GM11168 (cell line): Measurements from ENCODE around the gene RGS7.
"Not testable (repeated sequence)": the region's sequence is repeated elsewhere in the genome, so short reads cannot be mapped to it uniquely, and the experiment has no call there.

Experiments used
- in situ Hi-C: fragments of 300-500 bp; cut with MboI; formaldehyde crosslinking; loops from one replicate; pipeline ENCODE4 v1.12.0; 2022; ENCODE audit warnings: low sequenced_read_pairs; ENCODE audit not compliant: unreplicated experiment

Gene RGS7

DNA sequence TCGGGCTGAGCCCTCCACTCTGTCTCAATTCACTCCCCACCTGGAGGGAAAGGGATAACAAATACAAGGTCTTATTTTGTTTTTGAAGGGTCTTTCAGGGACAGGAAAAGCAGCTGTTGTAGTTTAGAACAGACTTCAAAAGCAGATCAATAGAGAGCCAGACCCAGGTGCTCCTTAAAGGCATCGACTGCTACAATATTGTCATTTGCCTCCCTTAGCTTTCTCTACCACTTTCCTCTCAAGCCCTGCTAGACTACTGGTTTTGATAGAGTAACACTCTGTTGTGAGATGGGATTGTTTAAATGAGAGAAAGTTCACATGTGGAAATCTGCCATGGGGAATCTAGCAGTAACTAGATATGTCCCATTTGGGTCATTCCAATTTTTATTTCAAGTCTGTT, 24.0 kb downstream of the RGS7 start:
- in situ Hi-C loops: no loop called here

DNA sequence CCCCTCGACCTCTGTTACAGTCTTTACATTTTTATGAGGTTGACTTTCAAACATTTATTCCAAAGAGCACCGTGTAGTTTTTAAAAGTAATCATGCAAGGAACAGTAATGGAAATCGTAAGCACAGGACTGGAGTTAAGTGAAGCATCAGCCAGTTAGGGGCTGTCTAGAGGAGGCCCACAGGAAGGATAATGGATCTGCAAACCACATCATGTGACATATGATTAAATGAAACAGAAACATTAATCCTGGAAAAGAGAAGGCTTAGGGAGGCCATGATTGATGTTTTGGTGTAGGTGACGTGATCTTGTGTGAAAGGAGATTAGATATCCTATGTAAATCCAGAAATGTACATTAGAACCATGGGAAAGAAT, 25.0 kb downstream of the RGS7 start:
- in situ Hi-C loops: no loop called here

DNA sequence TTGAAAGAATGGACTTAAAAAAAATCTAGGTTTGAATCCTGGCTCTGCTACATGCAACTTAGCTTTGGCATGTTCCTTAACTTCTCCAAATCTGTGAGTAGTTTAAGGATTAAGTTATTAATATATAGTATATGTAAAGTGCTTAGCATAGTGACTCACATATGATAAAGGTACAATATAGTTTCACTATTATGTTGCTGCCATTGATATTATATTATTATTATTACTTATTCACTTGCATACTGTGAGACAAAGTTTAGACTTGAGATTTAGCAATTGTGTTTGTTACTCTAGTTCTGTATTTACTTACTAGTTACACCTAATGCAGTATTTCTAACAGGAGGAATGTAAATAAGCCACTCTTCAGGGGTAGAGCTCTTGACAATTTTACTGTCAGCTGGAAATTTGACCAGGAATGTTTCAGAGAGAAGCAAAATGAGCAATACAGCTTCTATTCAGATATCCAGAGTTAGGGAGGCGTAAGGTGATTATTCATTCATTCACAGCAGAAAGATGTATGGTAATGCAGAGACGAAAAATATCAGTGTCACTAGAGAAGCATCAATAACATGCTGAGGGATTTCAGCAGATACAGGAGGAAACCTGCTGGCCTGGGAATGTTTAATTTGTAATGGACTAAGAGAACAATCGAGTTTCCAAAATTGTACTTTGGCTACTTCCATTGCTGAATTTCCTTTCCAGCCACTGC, 25.5 kb downstream of the RGS7 start:
- in situ Hi-C loops: no loop called here

DNA sequence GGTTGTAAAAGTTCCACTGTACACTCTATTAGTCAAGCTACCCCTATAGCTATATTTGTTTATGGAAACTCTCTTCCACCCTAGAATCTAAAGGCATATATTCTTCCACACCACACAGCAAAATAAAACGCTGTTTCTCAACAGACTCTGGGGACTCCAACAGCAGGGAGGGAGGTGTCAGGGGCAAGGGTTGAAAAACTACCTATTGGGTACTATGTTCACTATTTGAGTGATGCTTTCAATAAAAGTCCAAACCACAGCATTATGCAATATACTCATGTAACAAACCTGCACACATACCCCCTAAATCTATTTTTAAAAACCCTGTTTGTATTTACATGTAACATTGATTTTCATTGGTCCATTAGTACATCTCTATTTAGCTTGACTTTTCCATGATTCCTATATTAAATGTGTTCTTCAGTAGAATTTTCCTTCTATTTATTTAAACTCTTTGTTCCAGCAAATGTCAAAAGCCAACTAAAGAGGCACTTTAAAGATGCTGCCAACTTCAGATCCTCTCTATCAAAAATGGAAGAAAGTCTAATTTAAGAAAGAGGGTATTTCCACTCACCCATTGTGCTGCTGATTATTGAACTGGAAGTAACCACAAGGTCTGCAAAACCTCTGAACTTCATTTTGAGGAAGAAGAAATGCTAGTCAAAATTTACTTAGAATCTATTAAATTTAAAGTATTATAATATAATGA, 26.2 kb downstream of the RGS7 start:
- in situ Hi-C loops: no loop called here

DNA sequence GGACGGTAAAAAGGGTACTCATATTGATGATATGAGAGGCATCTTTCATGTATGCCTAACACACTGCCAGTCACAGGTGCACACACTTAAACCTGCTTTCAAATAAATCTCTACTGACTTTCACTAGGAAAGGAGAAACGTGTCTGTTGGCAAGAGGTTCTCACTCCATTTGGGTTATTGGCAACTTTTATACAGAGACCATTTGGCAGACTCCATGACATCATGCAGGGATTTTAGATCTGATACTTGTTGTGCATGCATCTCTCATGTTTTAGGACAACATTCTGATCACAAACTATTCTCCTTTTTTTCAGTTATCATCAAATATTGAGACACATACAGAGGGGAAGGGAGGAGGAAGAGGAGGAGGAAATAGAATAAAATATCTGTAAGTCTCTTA, 31.5 kb downstream of the RGS7 start:
- in situ Hi-C loops: no loop called here

DNA sequence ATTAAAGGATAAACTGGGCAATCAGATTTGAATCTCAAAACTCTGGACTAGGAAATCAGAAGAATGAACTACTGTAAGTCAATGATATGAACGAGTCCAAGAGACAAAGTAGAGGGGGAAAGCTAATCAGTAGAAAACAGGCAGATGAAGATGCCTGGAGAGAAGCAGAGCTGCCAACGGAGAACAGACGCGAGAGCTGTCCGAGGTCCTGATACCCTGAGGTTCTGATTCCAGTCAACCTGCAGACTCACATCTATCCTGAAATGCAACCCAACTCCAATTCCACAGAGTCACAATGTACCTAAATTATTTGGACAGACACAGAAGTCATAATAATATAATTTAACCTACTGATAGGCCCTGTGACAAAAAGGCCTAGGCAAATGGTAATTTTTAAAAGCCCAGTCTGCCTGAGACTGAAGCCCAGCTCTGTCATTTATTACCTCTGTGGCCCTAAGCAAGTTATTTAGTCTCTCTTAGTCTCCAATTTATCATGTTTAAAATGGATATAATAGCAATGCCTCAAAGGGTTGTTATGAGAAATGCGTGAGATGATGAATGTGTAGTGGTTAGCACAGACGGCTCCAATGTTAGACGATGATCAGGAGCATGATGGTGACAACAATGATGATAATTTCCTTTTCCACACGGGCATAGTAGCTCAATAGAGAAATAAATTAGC, 33.4 kb downstream of the RGS7 start:
- in situ Hi-C loops: no loop called here

DNA sequence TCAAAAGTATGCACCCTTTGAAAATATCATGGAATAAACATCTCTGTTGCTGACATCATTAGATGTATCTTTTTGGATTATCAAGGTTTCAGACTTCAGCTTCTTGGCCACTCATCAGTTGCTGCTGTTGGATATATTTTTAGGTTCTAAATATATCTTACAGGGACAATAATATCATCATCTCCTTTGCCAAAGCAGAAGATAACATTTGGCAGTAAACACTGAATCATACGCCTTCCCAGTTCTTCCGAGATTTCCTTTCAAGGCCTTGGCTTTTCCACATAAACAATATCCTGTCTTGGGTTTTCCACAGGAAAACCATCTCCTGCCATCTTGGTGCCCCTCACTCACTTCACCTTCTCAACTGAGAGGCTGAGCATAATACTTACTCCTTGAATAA, 39.3 kb downstream of the RGS7 start:
- in situ Hi-C loops: no loop called here

DNA sequence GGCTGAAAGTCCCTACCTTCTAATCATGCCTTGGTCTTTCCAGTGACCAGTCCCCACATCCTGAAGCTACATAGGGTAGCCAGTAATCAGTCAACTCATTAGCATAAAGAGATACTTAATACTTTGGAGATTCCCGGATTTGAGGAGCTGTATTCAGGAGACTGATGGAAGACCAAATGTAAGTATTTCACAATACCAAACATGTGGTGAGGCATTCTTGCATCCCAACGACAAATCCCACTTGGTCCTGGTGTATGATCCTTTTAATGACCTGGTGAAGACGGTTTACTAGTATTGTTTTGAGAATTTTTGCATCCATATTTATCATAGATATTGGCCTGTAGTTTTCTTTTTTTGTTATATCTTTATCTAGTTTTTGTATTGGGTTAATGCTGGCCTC, 40.6 kb downstream of the RGS7 start:
- in situ Hi-C loops: no loop called here

DNA sequence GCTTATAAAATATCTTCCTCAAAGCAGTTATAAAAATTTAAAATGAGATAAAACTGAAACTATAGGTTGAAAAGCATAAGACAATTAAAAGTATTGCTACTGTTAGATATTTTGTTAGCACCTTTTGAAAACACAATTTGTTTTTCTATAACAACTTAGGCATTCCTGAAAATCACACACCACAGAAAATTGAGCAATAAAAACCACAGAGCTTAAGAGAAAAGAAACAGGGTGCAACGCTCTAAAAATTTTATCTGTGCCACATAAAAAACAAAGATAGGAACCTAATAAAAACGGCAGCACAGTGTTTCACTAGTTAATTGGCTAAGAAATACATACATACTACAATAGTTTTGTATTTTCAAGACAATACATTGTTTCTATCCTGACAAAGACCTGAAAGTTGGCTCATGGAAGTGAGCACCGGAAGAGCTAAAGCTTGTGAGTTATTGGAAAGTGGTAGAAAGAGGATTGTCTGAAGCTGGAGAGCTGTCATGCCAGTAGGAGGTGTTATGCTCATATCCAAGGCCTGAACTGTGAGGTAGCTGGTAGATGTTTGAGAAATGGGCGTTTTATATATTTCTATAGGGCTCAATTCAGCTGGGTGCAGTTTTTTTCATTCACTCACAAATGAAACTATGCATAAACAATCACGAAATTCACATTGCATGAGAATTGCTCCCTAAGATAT, 45.8 kb downstream of the RGS7 start:
- in situ Hi-C loops: no loop called here

DNA sequence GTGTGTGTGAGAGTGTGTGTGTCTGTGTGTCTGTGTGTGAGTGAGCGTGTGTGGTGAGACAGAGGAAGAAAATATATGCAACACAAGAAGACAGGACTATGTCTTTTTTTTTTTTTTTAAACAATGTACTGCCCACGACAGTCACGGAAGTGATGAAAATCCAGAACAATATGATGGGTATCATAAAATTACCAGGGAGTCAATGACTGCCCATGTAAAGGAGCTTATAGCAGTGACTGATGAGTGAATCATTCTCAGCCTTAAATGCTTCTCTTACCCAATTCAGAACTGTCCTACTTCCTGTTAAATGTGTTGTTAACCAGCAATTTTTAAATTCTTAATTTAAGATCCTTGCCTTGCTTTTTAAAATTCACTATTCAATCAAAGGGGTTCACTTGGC, 46.6 kb downstream of the RGS7 start:
- in situ Hi-C loops: no loop called here

DNA sequence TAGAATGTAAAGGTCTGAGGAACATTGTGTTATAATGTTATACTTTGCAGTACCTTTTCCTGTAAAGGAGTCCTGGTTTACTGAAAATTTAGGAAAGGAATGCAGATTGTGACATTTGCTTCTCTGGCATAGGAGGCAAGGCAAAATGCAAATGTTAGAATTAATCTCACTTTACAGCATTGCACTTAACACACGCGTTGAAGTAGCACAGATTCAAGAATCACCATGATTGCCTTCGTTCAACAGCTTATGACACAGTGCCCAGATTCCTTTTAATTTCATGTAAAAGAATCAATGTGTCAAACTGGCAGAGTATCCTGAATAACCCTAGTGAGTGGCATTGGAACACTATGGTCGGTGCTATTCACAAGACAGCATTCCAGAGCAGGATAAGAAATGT, 47.4 kb downstream of the RGS7 start:
- in situ Hi-C loops: no loop called here

DNA sequence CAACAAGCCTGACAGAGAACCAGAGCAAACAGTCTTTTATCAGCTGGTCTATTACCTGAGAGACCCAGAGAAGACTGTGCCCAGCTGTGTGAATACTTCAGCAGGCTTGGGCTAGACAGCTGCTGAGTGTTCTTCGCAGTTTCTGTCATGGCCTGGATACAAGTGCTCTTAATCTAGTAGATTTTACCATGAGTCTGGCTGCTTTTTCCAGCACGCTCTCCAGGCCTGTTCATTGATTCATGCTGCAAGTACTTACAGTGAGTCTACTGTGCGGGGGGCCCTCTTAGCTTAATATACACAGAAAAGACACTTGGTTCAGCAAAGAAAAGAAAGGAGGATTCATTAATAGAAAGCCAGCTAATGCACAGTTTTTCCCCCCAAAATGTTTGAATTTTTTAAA, 48.5 kb downstream of the RGS7 start:
- in situ Hi-C loops: no loop called here

DNA sequence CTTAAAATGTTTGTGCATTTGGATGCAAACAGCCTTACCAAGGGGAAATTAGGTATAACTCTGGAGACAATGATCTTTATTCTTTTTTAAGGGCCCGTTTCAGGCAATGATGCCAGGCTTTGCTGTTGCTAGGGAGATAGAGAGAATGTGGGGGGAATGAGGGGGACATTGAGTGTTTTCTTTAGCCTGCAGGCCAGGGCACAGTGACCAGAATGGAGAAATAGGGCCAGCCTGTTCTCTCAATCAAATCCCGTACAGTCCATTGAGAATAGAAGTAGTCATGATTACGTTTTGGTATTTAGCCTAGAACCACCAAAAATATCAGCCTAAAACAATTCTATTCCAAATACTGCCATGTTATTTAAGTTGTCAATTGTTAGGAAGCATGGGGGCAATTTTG, 49.0 kb downstream of the RGS7 start:
- in situ Hi-C loops: no loop called here

DNA sequence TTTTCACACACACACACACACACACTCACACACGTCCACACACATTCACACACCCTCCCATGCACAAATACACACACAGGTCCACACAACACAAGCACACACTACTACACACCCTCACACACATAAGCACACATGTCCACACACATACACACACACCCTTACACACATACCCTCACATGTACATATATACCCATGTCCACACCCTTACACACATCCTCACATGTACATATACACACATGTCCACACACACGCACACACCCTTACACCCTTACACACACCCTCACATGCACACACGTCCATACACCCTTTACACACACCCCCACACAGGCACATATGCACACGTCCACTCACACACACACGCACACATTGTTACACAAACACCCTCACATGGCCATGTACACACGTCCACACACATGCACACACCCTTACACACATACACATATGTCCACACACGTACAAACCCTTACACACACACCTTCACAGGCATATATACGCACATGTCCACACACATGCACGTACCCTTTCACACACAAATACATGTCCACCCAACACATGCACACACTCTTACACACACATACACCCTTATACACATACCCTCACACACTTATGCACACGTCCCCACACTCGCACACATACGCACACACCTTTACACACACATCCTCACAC, 50.7 kb downstream of the RGS7 start:
- in situ Hi-C loops: no loop called here

DNA sequence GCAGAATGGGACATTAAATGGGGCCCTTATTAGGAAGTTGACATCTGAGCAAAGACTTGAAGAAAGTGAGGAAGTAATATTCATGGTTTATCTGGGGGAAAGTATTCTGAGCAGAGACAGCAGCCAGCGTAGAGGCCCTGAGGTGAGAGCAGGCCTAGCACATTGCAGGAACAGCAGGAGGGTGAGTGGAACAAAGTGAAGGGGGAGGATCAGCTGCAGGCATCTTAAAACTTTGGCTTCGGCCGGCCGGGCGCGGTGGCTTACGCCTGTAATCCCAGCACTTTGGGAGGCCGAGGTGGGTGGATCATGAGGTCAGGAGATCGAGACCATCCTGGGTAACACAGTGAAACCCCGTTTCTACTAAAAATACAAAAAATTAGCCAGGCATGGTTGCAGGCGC, 55.0 kb downstream of the RGS7 start:
- in situ Hi-C loops: not testable (repeated sequence)

DNA sequence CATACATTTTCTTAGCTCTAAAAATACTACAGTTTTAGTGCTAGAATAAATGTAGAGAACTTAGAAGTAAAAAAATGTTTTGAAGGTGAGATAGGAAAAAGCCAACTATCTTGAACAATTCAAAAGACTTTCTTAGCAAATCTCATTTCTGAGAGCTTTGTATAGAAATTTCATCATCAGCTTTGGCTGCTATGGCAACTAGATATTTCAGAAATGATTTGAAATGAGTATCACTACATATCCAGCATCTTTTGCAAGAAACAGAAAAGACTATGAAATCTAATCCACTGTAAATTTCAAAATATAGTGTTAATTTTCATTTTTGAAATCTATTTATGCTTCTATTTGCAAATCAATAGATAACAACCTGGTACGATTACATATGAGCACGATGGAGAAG, 57.7 kb downstream of the RGS7 start:
- in situ Hi-C loops: no loop called here

DNA sequence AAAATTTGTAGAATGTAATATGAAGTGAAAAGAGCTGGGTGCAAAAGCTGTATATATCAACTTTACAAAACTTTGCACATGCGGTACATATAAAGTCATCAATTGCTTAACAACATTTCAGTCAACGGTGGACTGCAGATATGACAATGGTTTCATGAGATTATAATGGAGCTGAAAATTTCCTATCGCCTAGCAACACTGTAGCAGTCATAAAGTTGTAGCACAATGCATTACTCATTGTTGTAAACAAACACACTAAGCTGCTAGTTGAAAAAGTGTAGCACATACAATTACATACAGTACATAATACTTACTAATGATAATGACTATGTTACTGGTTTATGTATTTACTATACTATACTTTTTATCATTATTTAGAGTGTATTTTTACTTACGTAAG, 64.0 kb downstream of the RGS7 start:
- in situ Hi-C loops: no loop called here

DNA sequence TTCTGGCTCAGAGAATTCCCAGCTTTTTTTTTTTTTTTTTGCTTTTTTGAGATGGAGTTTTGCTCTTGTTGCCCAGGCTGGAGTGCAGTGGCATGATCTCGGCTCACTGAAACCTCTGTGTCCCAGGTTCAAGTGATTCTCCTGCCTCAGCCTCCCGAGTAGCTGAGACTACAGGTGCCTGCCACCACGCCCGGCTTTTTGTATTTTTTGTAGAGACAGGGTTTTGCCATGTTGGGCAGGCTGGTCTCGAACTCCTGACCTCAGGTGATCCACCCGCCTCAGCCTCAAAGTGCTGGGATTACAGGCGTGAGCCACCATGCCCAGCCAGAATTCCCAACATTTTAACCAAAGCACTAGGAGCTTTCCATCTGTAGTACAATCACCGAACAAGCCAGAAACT, 65.5 kb downstream of the RGS7 start:
- in situ Hi-C loops: not testable (repeated sequence)

DNA sequence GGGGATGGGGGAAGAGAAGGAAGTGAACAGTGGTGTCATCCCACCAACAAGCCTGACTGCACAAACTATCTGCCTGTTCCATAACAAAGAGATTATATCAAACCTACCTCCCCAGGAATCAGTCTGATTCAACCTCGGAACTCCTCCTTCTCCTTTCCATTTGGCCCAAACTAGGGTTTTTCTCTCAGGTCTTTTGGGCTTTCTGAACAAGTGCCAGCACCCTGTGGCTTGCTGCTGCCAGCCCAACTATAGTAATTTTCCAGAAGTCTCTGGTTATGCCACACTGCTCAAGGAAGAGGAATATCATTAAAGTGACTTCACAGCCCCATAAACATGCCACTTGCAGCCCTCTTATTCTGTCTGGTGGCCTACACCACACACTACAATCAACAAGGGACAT, 70.5 kb downstream of the RGS7 start:
- in situ Hi-C loops: no loop called here

DNA sequence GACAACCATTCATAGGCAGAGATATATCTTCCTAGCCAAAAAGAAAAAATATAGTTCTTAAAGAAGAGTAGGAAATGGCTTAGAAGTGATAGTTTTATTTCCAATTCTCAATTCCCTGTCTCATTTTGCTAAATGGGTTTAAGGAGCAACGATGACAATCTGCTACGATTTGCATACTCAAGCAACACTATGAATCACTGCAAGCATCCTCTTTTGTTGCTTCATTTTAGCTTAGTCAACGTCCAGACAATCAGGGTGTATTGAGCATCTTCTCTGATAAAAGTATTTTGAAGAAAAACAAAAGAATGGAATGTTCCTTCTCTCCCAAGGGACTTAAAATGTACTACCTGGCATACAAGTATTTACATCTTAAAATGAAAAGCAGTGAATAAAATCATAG, 80.6 kb downstream of the RGS7 start:
- in situ Hi-C loops: no loop called here

DNA sequence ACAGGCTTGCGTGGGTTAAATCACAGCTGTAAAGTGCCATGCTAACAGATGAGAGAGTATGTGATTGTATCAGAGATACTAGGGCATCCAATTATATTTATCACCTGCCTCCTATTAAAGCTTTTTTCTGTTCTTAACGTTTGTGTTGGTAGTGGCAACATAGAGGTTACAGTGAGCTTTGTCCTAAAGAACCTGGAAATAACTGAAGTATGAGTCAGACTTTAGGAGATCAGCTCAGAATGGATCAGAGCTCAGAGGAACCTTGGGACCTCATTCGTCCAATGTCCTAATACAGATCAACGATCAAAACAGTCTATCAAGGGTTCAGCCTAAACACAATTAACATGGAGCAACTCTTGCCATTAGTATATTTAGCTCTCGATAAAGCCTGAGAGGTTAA, 81.0 kb downstream of the RGS7 start:
- in situ Hi-C loops: no loop called here
